Gastroesophageal sphincter (tissue), 3 donors: ENCODE measurements around the gene DCLK1.

Experiments
- CTCF ChIP-seq, 4 experiments: fragments of 200-600 bp in 2 of 4; fragments of 450-650 bp in 2 of 4; sonication (generic) in 1 of 4; IDR thresholded peaks; one replicate each; pipeline ENCODE4 v1.5.1; 2017 to 2019; ENCODE audit warnings: antibody characterized with exemption in 4 of 4, mild to moderate bottlenecking in 2 of 4, moderate library complexity in 2 of 4
- EP300 ChIP-seq: sonication (generic); formaldehyde crosslinking; IDR thresholded peaks from one replicate; pipeline ENCODE4 v1.6.1; 2017; ENCODE audit warnings: antibody characterized with exemption, mild to moderate bottlenecking
- POLR2A ChIP-seq, 2 donors: fragments of 450-650 bp; IDR thresholded peaks; one replicate each; pipeline ENCODE4 v1.6.1; 2017; ENCODE audit warnings: antibody characterized with exemption in 2 of 2, mild to moderate bottlenecking in 2 of 2, moderate library complexity in 1 of 2

GRCh38 chr13:35977060-35977459 lies 154.1 kb downstream of the DCLK1 start:
- no peak for TF ChIP-seq CTCF (IDR thresholded peaks at IDR 0.05)
- no peak for TF ChIP-seq POLR2A (IDR thresholded peaks at IDR 0.05)
- no peak for TF ChIP-seq EP300
